ENCODE data around the gene PEX13.

PEX13 gene

GRCh38 chr2:61065714-61066709, 48.5 kb downstream of the PEX13 start, which contains the start of gene SANBR:
SANBR (plus strand) TSS chr2:61065871; CDS start chr2:61070351, 4,480 bp downstream.
- Histone ChIP-seq H3K27me3 (ENCODE audit: control insufficient read depth, low read length) (no peaks in the 10 kb centered on the region), H3K4me2 (ENCODE audit: low read length) (peak within 1 kb of the TSS; percentile 97), H3K27ac (ENCODE audit: low read depth, low read length) (no peak within 1 kb of the TSS), H3K4me3 (ENCODE audit: low read length) (peak within 1 kb of the TSS; percentile 78), H3K9me3 (ENCODE audit: control insufficient read depth, insufficient read depth, low read length) (no peaks in the 10 kb centered on the region), H3F3A (ENCODE audit: control insufficient read depth, insufficient read depth) (peaks cover 3% of the 10 kb centered on the region; the same call in 1 of the 2 replicates), H3K36me3 (ENCODE audit: control insufficient read depth, low read length) (peaks cover 2% of the 10 kb centered on the region; the same call in 1 of the 2 replicates), H3K4me1 (ENCODE audit: control insufficient read depth, low read length) (peaks cover 24% of the 10 kb centered on the region), H4K20me1 (ENCODE audit: control insufficient read depth, insufficient read depth, low read depth, low read length) (no peaks in the 10 kb centered on the region), H3K9me2 (replicated peaks; ENCODE audit: control insufficient read depth, low read length) (no peaks in the 10 kb centered on the region), H3K79me2 (ENCODE audit: control insufficient read depth, low read length) (peaks cover 9% of the 10 kb centered on the region)
- TF ChIP-seq CTCF (IDR thresholded peaks at IDR 0.05; ENCODE audit: low read depth, low read length, poor library complexity, severe bottlenecking) = peak; percentile 14
- no peak for TF ChIP-seq EZH2phosphoT487 (IDR thresholded peaks at IDR 0.05; ENCODE audit: borderline replicate concordance, low read length)

GRCh38 chr2:61074100-61074499, 56.6 kb downstream of the PEX13 start:
- no peaks in the 10 kb centered on the region for H3K9me2 ChIP-seq (replicated peaks; ENCODE audit: control insufficient read depth, low read length)
- no peaks in the 10 kb centered on the region for H3F3A ChIP-seq (ENCODE audit: control insufficient read depth, insufficient read depth)
- H4K20me1 ChIP-seq (ENCODE audit: control insufficient read depth, insufficient read depth, low read depth, low read length) = no peaks in the 10 kb centered on the region
- no peaks in the 10 kb centered on the region for H3K27me3 ChIP-seq (ENCODE audit: control insufficient read depth, low read length)
- TF ChIP-seq EZH2phosphoT487 (IDR thresholded peaks at IDR 0.05; ENCODE audit: borderline replicate concordance, low read length) (no peak), CTCF (IDR thresholded peaks at IDR 0.05; ENCODE audit: low read depth, low read length, poor library complexity, severe bottlenecking) (no peak)
- H3K27ac ChIP-seq (ENCODE audit: low read depth, low read length) = no peak overlapping the region
- H3K4me2 ChIP-seq (ENCODE audit: low read length) = no peak overlapping the region
- no peaks in the 10 kb centered on the region for H3K9me3 ChIP-seq (ENCODE audit: control insufficient read depth, insufficient read depth, low read length)
- no peak overlapping the region for H3K4me3 ChIP-seq (ENCODE audit: low read length)
- H3K79me2 ChIP-seq (ENCODE audit: control insufficient read depth, low read length) = no peaks in the 10 kb centered on the region
- peaks cover 11% of the 10 kb centered on the region for H3K36me3 ChIP-seq (ENCODE audit: control insufficient read depth, low read length)
- no peaks in the 10 kb centered on the region for H3K4me1 ChIP-seq (ENCODE audit: control insufficient read depth, low read length)

GRCh38 chr2:61085883-61086282, 68.4 kb downstream of the PEX13 start:
- no peaks in the 10 kb centered on the region for H3K27me3 ChIP-seq (ENCODE audit: control insufficient read depth, low read length)
- no peak for TF ChIP-seq EZH2phosphoT487 (IDR thresholded peaks at IDR 0.05; ENCODE audit: borderline replicate concordance, low read length)
- no peak for TF ChIP-seq CTCF (IDR thresholded peaks at IDR 0.05; ENCODE audit: low read depth, low read length, poor library complexity, severe bottlenecking)

More at GRCh38 chr2:61085883-61086282, 68.4 kb downstream of the PEX13 start:
- H3K4me3 ChIP-seq (ENCODE audit: low read length) = no peak overlapping the region
- no peak overlapping the region for H3K4me2 ChIP-seq (ENCODE audit: low read length)
- H3K36me3 ChIP-seq (ENCODE audit: control insufficient read depth, low read length) = no peaks in the 10 kb centered on the region
- no peaks in the 10 kb centered on the region for H3K79me2 ChIP-seq (ENCODE audit: control insufficient read depth, low read length)
- peaks cover 2% of the 10 kb centered on the region; the same call in 1 of the 2 replicates for H3F3A ChIP-seq (ENCODE audit: control insufficient read depth, insufficient read depth)
- no peaks in the 10 kb centered on the region for H3K9me2 ChIP-seq (replicated peaks; ENCODE audit: control insufficient read depth, low read length)
- no peak overlapping the region for H3K27ac ChIP-seq (ENCODE audit: low read depth, low read length)
- no peaks in the 10 kb centered on the region for H3K9me3 ChIP-seq (ENCODE audit: control insufficient read depth, insufficient read depth, low read length)
- H3K4me1 ChIP-seq (ENCODE audit: control insufficient read depth, low read length) = no peaks in the 10 kb centered on the region
- H4K20me1 ChIP-seq (ENCODE audit: control insufficient read depth, insufficient read depth, low read depth, low read length) = no peaks in the 10 kb centered on the region
